HepG2 (cell line): ENCODE results near the gene TMEM127. TPM values are rescaled to one million over a fixed set of nuclear protein-coding genes. Genes with fewer than 3 reads are reported as not detected.

ENCODE experiments used
- BORCS8-MEF2B ChIP-seq: sonication (generic); formaldehyde crosslinking; IDR thresholded peaks from 2 replicates; pipeline ENCODE4 v1.8.0; 2022; ENCODE audit warnings: mild to moderate bottlenecking, missing genetic modification reagents
- ELF3 ChIP-seq: IDR thresholded peaks from 2 replicates; pipeline ENCODE4 v1.6.1; 2016; ENCODE audit warnings: missing genetic modification reagents, missing compliant biosample characterization
- ETS1 ChIP-seq: sonication (generic); formaldehyde crosslinking; IDR thresholded peaks from 2 replicates; pipeline ENCODE4 v1.4.0; 2020; ENCODE audit warnings: missing genetic modification reagents
- FOXA1 ChIP-seq, 2 experiments: fragments of 450-650 bp in 1 of 2; sonication (generic) in 1 of 2; formaldehyde crosslinking in 1 of 2; IDR thresholded peaks; 2 replicates each; pipeline versions ENCODE4 v1.4.0 to v1.6.1; 2016 to 2020; ENCODE audit warnings: missing genetic modification reagents in 1 of 2
- JUND ChIP-seq: sonication (generic); formaldehyde crosslinking; IDR thresholded peaks from 2 replicates; pipeline ENCODE4 v1.8.0; 2022; ENCODE audit warnings: mild to moderate bottlenecking, missing genetic modification reagents
- MIER2 ChIP-seq: IDR thresholded peaks from 2 replicates; pipeline ENCODE4 v1.6.1; 2016; ENCODE audit warnings: missing biosample characterization, missing genetic modification reagents
- PHF5A ChIP-seq: IDR thresholded peaks from one replicate; pipeline ENCODE4 v1.6.1; 2018; ENCODE audit warnings: low read depth, missing genetic modification reagents; ENCODE audit not compliant: unreplicated experiment
- RCOR2 ChIP-seq: IDR thresholded peaks from 2 replicates; pipeline ENCODE4 v1.6.1; 2016; ENCODE audit warnings: missing biosample characterization, missing genetic modification reagents
- SMYD3 ChIP-seq: sonication (generic); formaldehyde crosslinking; IDR thresholded peaks from 2 replicates; pipeline ENCODE4 v1.8.1; 2023; ENCODE audit warnings: mild to moderate bottlenecking, missing genetic modification reagents
- SRSF1 ChIP-seq: fragments of 200-400 bp; formaldehyde crosslinking; optimal IDR thresholded peaks from 2 replicates; pipeline ENCODE3; 2017; ENCODE audit warnings: mild to moderate bottlenecking, low read depth, low read length, moderate library complexity
- TBX2 ChIP-seq: sonication (generic); formaldehyde crosslinking; IDR thresholded peaks from 2 replicates; pipeline ENCODE4 v1.5.0; 2020; ENCODE audit warnings: missing genetic modification reagents, mild to moderate bottlenecking, borderline replicate concordance
- TOE1 ChIP-seq: sonication (generic); formaldehyde crosslinking; IDR thresholded peaks from 2 replicates; pipeline ENCODE4 v1.4.0; 2020; ENCODE audit warnings: mild to moderate bottlenecking, missing genetic modification reagents
- USF2 ChIP-seq, 2 experiments: sonication (generic) in 1 of 2; formaldehyde crosslinking in 1 of 2; IDR thresholded peaks; 2 replicates each; pipeline versions ENCODE4 v1.5.1 to v1.6.1; 2011 to 2020; ENCODE audit warnings: borderline replicate concordance in 1 of 2, low read depth in 1 of 2, low read length in 1 of 2, mild to moderate bottlenecking in 1 of 2, missing genetic modification reagents in 1 of 2, moderate library complexity in 1 of 2
- ZBTB43 ChIP-seq: sonication (generic); formaldehyde crosslinking; conservative IDR thresholded peaks from 2 replicates; pipeline ENCODE4 v1.4.0; 2020; ENCODE audit warnings: missing genetic modification reagents
- ZC3H4 ChIP-seq: sonication (generic); formaldehyde crosslinking; IDR thresholded peaks from 2 replicates; pipeline ENCODE4 v1.4.0; 2020; ENCODE audit warnings: missing genetic modification reagents, borderline replicate concordance
- ZNF205 ChIP-seq: IDR thresholded peaks from 2 replicates; pipeline ENCODE4 v1.6.1; 2018; ENCODE audit warnings: missing biosample characterization, missing genetic modification reagents
- ZNF503 ChIP-seq: sonication (generic); formaldehyde crosslinking; IDR thresholded peaks from 2 replicates; pipeline ENCODE4 v1.4.0; 2020; ENCODE audit warnings: missing genetic modification reagents
- ZNF607 ChIP-seq: sonication (generic); formaldehyde crosslinking; IDR thresholded peaks from 2 replicates; pipeline ENCODE4 v1.5.1; 2020; ENCODE audit warnings: missing genetic modification reagents, mild to moderate bottlenecking, borderline replicate concordance
- ZSCAN31 ChIP-seq: sonication (generic); formaldehyde crosslinking; IDR thresholded peaks from 2 replicates; pipeline ENCODE4 v1.5.0; 2020; ENCODE audit warnings: low read depth, mild to moderate bottlenecking, missing genetic modification reagents
- polyA plus RNA-seq, 8 experiments: library from polyadenylated mRNA; depleted of rRNA in 3 of 8; stranded (reverse) in 7 of 8; unstranded in 1 of 8; fragments of >200 nt; fragmentation: Illumina TruSeq in 4 of 8; extraction: Trizol in 4 of 8; gene quantifications; 2 replicates each; pipeline versions ENCODE4 v1.2.1 to v1.2.3, GENCODE V29; 2011 to 2016; ENCODE audit warnings: low read depth in 4 of 8, missing spikeins in 1 of 8, mixed read lengths in 1 of 8; ENCODE audit not compliant: insufficient read depth in 1 of 8
- total RNA-seq, 5 experiments: library from RNA; depleted of rRNA; stranded (reverse); fragments of >200 nt; fragmentation: Illumina TruSeq; extraction: Trizol; gene quantifications; 2 replicates each; pipeline ENCODE4 v1.2.3, GENCODE V29; 2016; ENCODE audit warnings: low read depth in 1 of 5

TMEM127 gene
- total and polyA plus RNA-seq, 2 of the 13 experiments (the other 11 are each of a cell fraction or from before 2014, with no cell fraction given), result 21.5 to 33.9 TPM

- TF ChIP-seq RCOR2 (CRISPR knock-in tag), result no peak
- no peak for TF ChIP-seq MIER2 (CRISPR knock-in tag)
- TF ChIP-seq TOE1 (CRISPR knock-in tag), result no peak
- TF ChIP-seq FOXA1 (IDR thresholded peaks at IDR 0.05), result no peak
- TF ChIP-seq FOXA1 (CRISPR knock-in tag; IDR thresholded peaks at IDR 0.05), result no peak
- no peak for TF ChIP-seq SRSF1
- 0 out of 2 replicates have a peak, but pooled peaks have one; percentile 19 for TF ChIP-seq ZNF607 (CRISPR knock-in tag)
- TF ChIP-seq ZNF205, result 0 out of 2 replicates have a peak, but pooled peaks have one; percentile 24
- 0 out of 2 replicates have a peak, but pooled peaks have one; percentile 67 for TF ChIP-seq SMYD3 (CRISPR knock-in tag)
- TF ChIP-seq ZSCAN31 (CRISPR knock-in tag), result no peak
- TF ChIP-seq USF2 (IDR thresholded peaks at IDR 0.05; ENCODE audit: low read depth, low read length), result peak; percentile 40; the same call in 1 of the 2 replicates
- TF ChIP-seq USF2 (CRISPR knock-in tag; IDR thresholded peaks at IDR 0.05; ENCODE audit: borderline replicate concordance), result peak; percentile 39; the same call in 1 of the 2 replicates
- peak; percentile 19; the same call in 1 of the 2 replicates for TF ChIP-seq ELF3 (CRISPR knock-in tag)
- TF ChIP-seq BORCS8-MEF2B (CRISPR knock-in tag), result peak; percentile 75; the same call in 1 of the 2 replicates
- TF ChIP-seq ETS1 (CRISPR knock-in tag), result no peak
- TF ChIP-seq PHF5A (CRISPR knock-in tag), result no peak
- peak; percentile 13; the same call in 1 of the 2 replicates for TF ChIP-seq TBX2 (CRISPR knock-in tag)
- TF ChIP-seq ZNF503 (CRISPR knock-in tag), result no peak
- TF ChIP-seq ZBTB43 (CRISPR knock-in tag), result no peak
- TF ChIP-seq JUND (CRISPR knock-in tag), result 0 out of 2 replicates have a peak, but pooled peaks have one; percentile 14
- no peak for TF ChIP-seq ZC3H4 (CRISPR knock-in tag)
These were observed 6.3 kb downstream of the TMEM127 start (continued) for GRCh38 chr2:96259497-96259921.
